ENCODE measurements around the gene ST3GAL3. TPM values are rescaled to one million over a fixed set of nuclear protein-coding genes. Genes with fewer than 3 reads are reported as not detected.
"Not testable (repeated sequence)": the region's sequence is repeated elsewhere in the genome, so short reads cannot be mapped to it uniquely, and the experiment has no call there.

Gene ST3GAL3
- total and polyA plus RNA-seq, 11 donors, result 14.4 to 31.7 (median 26.3) TPM

- Histone ChIP-seq H3K27ac (no peak overlapping the region), H3K36me3 (peaks cover 0 to 11% (median 0%) of the 10 kb centered on the region in 9 donors), H3K4me1 (peaks cover 0 to 9% (median 0%) of the 10 kb centered on the region in 12 donors), H3K9me3 (peaks cover 0 to 10% (median 0%) of the 10 kb centered on the region in 12 donors), H3K27me3 (no peaks in the 10 kb centered on the region), H3K4me3 (no peak overlapping the region)
- no peak for ATAC-seq
- DNase-seq, result no peak
- TF ChIP-seq POLR2A (IDR thresholded peaks at IDR 0.05), result no peak
- no peak for TF ChIP-seq CTCF (IDR thresholded peaks at IDR 0.05)
- intact Hi-C loops (cut with DNase I), result no loop called here
- WGBS, 4 donors, result 91 to 97% (median 94%) methylated on average over 5 of the region's 5 CpGs
These were observed 65.6 kb downstream of the ST3GAL3 start for GRCh38 chr1:43772978-43773377.

GRCh38 chr1:43773821-43774220, 66.5 kb downstream of the ST3GAL3 start:
- ATAC-seq (no peak), DNase-seq (no peak)
- H3K36me3 ChIP-seq, result peaks cover 0 to 11% (median 0%) of the 10 kb centered on the region in 9 donors
- H3K4me3 ChIP-seq, result no peak overlapping the region
- H3K27ac ChIP-seq, result no peak overlapping the region
- intact Hi-C loops (cut with DNase I), result no loop called here
- H3K27me3 ChIP-seq, result no peaks in the 10 kb centered on the region
- peaks cover 0 to 9% (median 0%) of the 10 kb centered on the region in 12 donors for H3K4me1 ChIP-seq
- no peak for TF ChIP-seq POLR2A (IDR thresholded peaks at IDR 0.05)
- no peak for TF ChIP-seq CTCF (IDR thresholded peaks at IDR 0.05)
- peaks cover 0 to 11% (median 0%) of the 10 kb centered on the region in 12 donors for H3K9me3 ChIP-seq

- TF ChIP-seq POLR2A (IDR thresholded peaks at IDR 0.05), result no peak
- intact Hi-C loops (cut with DNase I), result no loop called here
- Histone ChIP-seq H3K4me3 (no peak overlapping the region), H3K27me3 (no peaks in the 10 kb centered on the region), H3K9me3 (peaks cover 0 to 16% (median 0%) of the 10 kb centered on the region in 12 donors), H3K4me1 (peaks cover 0 to 9% (median 0%) of the 10 kb centered on the region in 12 donors), H3K27ac (no peak overlapping the region), H3K36me3 (peaks cover 0 to 11% (median 0%) of the 10 kb centered on the region in 9 donors)
- WGBS, 4 donors, result 85 to 90% (median 87%) methylated on average over 2 of the region's 2 CpGs
- ATAC-seq (peak in 1 of 4 donors; percentile 49), DNase-seq (no peak)
These were observed 67.0 kb downstream of the ST3GAL3 start for GRCh38 chr1:43774359-43774758.

GRCh38 chr1:43776043-43776761, 68.9 kb downstream of the ST3GAL3 start:
- ATAC-seq (peak; percentile 73 to 90 (median 84)), DNase-seq (no peak)
- Histone ChIP-seq H3K9me3 (peaks cover 0 to 29% (median 3%) of the 10 kb centered on the region in 12 donors), H3K4me3 (no peak overlapping the region), H3K27me3 (no peaks in the 10 kb centered on the region), H3K4me1 (peaks cover 0 to 10% (median 0%) of the 10 kb centered on the region in 12 donors), H3K36me3 (peaks cover 0 to 11% (median 0%) of the 10 kb centered on the region in 9 donors), H3K27ac (peak overlapping the region in 1 of 12 donors; percentile 10)
- TF ChIP-seq CTCF (IDR thresholded peaks at IDR 0.05), result no peak
- TF ChIP-seq POLR2A (IDR thresholded peaks at IDR 0.05), result no peak
- intact Hi-C loops (cut with DNase I), result no loop called here
- 84 to 88% (median 86%) methylated on average over 4 of the region's 4 CpGs for WGBS, 4 donors

- H3K4me3 ChIP-seq; ATAC-seq; intact Hi-C loops (cut with DNase I): not testable (repeated sequence)
These were observed 70.6 kb downstream of the ST3GAL3 start for GRCh38 chr1:43777916-43778315.

More at GRCh38 chr1:43777916-43778315, 70.6 kb downstream of the ST3GAL3 start:
- 96 to 99% (median 97%) methylated on average over 3 of the region's 3 CpGs for WGBS, 4 donors
- H3K27me3 ChIP-seq, H3K27ac ChIP-seq, DNase-seq: not testable (repeated sequence)
- Histone ChIP-seq H3K36me3 (peaks cover 0 to 11% (median 0%) of the 10 kb centered on the region in 9 donors), H3K4me1 (peaks cover 0 to 18% (median under 1%) of the 10 kb centered on the region in 12 donors), H3K9me3 (peaks cover 0 to 29% (median 3%) of the 10 kb centered on the region in 12 donors)
